ENCODE measurements around the gene INO80D. TPM values are rescaled to one million over a fixed set of nuclear protein-coding genes. Genes with fewer than 3 reads are reported as not detected.
A peak's percentile ranks its signal among the peaks of the same experiment; 100 is the strongest.

INO80D gene
- total and polyA plus RNA-seq, 2 of the 8 experiments (the other 6 are each of a cell fraction or from before 2014, with no cell fraction given): 6.2 to 37.4 TPM

- Histone ChIP-seq H3K79me2 (ENCODE audit: control insufficient read depth in 1 of 2, insufficient read depth in 2 of 2, low read length in 2 of 2) (no peaks in the 10 kb centered on the region), H3K56ac (replicated peaks; ENCODE audit: insufficient read length, low read depth, low read length) (no peak overlapping the region), H2BK120ac (replicated peaks; ENCODE audit: low read depth, low read length) (no peak overlapping the region), H3K9ac (replicated peaks in 1 of 4; ENCODE audit: extremely low read depth in 1 of 4, low read depth in 3 of 4, low read length in 3 of 4) (no peak overlapping the region), H2BK12ac (ENCODE audit: low read depth, low read length) (no peak overlapping the region), H3K18ac (ENCODE audit: extremely low read depth, low read length) (no peak overlapping the region), H4K8ac (ENCODE audit: extremely low read depth, insufficient read depth, low read length) (no peak overlapping the region), H2AFZ (ENCODE audit: low read length) (no peak overlapping the region), H3K79me1 (ENCODE audit: low read depth, low read length) (no peaks in the 10 kb centered on the region), H3K4me2 (ENCODE audit: insufficient read depth in 1 of 2, low read depth in 2 of 2, low read length in 2 of 2) (no peak overlapping the region), H3K23me2 (ENCODE audit: low read depth, low read length) (no peaks in the 10 kb centered on the region), H3K27ac (ENCODE audit: low read depth, low read length) (no peak overlapping the region), H3K4me3 (ENCODE audit: extremely low read depth in 1 of 4, insufficient read depth in 2 of 4, low read depth in 3 of 4, low read length in 4 of 4) (no peak overlapping the region), H4K5ac (ENCODE audit: insufficient read length, low read depth, low read length) (no peak overlapping the region), H4K20me1 (replicated peaks in 1 of 2; ENCODE audit: control insufficient read depth in 1 of 2, insufficient read depth in 2 of 2, low read length in 2 of 2) (no peaks in the 10 kb centered on the region), H2BK15ac (ENCODE audit: low read length) (no peak overlapping the region), H4K91ac (replicated peaks; ENCODE audit: insufficient read length, low read length) (no peak overlapping the region), H3K27me3 (replicated peaks in 1 of 4; ENCODE audit: control insufficient read depth in 3 of 4, extremely low read depth in 1 of 4, insufficient read depth in 3 of 4, low read length in 3 of 4) (no peaks in the 10 kb centered on the region), H3K23ac (ENCODE audit: insufficient read length) (no peak overlapping the region), H2BK5ac (ENCODE audit: low read depth, low read length) (no peak overlapping the region), H3K14ac (ENCODE audit: insufficient read length) (no peak overlapping the region), H2AK5ac (ENCODE audit: low read depth, low read length) (no peak overlapping the region), H3K36me3 (ENCODE audit: control insufficient read depth in 2 of 4, insufficient read depth in 4 of 4, low read length in 3 of 4) (no peaks in the 10 kb centered on the region), H3K4me1 (replicated peaks in 1 of 4; ENCODE audit: control insufficient read depth in 3 of 4, insufficient read depth in 4 of 4, low read length in 3 of 4) (peaks cover 0 to 6% (median 2%) of the 10 kb centered on the region in 4 experiments; a peak in 2 of 7 replicates), H3K9me3 (ENCODE audit: insufficient read depth in 2 of 2, low read depth in 1 of 2, low read length in 1 of 2) (0 out of 4 replicates have a peak, but pooled peaks cover 0 to 2% of the 10 kb centered on the region in 2 experiments), H2BK20ac (ENCODE audit: low read length) (no peak overlapping the region), H3K4ac (replicated peaks; ENCODE audit: insufficient read length, low read depth, low read length) (no peak overlapping the region)
- POLR2A ChIA-PET (ENCODE audit: partially characterized antibody): no interaction called here
- no peak for DNase-seq (ENCODE audit: low read depth in 1 of 2, low spot score in 2 of 2)
- FAIRE-seq: no peak
- 66% methylated on average over 5 of the region's 5 CpGs; no CpG with 5 or more reads in 1 of the 2 experiments for WGBS, 2 experiments (ENCODE audit: extremely low coverage in 1 of 2, insufficient coverage in 1 of 2, insufficient read length in 1 of 2, insufficient replicate concordance in 2 of 2, low coverage in 1 of 2, low lambda C conversion rate in 2 of 2, missing lambda C conversion rate in 1 of 2)
- CTCF ChIA-PET (ENCODE audit: partially characterized antibody): interaction anchor here (1.4 kb wide), 1 partner anchor 179 kb away, joined by 3 read pairs; no protein-coding TSS in a partner anchor
- peak; percentile 91 for TF ChIP-seq MAX (IDR thresholded peaks at IDR 0.05)
- TF ChIP-seq TAF7 (optimal IDR thresholded peaks at IDR 0.05; ENCODE audit: borderline replicate concordance, low read depth, low read length): no peak
- 0 out of 2 replicates have a peak, but pooled peaks have one; percentile 11 for TF ChIP-seq POU5F1 (IDR thresholded peaks at IDR 0.05; ENCODE audit: low read depth, low read length)
- peak; percentile 96 for TF ChIP-seq E2F6 (IDR thresholded peaks at IDR 0.05)
- TF ChIP-seq KDM1A (IDR thresholded peaks at IDR 0.05; ENCODE audit: borderline replicate concordance, low read length): peak; percentile 50; the same call in 1 of the 2 replicates
- TF ChIP-seq TCF12 (IDR thresholded peaks at IDR 0.05; ENCODE audit: low read depth, low read length): 0 out of 2 replicates have a peak, but pooled peaks have one; percentile 4
Observed at GRCh38 chr2:205954707-205955106, 131.3 kb downstream of the INO80D start.

All from H1 (cell line).